Measurements from ENCODE around the gene RPS6KA1. TPM values are rescaled to one million over a fixed set of nuclear protein-coding genes. Genes with fewer than 3 reads are reported as not detected.

The RPS6KA1 gene
- total RNA-seq, 2 experiments from 2014 or later, result 131 to 133 TPM

DNA sequence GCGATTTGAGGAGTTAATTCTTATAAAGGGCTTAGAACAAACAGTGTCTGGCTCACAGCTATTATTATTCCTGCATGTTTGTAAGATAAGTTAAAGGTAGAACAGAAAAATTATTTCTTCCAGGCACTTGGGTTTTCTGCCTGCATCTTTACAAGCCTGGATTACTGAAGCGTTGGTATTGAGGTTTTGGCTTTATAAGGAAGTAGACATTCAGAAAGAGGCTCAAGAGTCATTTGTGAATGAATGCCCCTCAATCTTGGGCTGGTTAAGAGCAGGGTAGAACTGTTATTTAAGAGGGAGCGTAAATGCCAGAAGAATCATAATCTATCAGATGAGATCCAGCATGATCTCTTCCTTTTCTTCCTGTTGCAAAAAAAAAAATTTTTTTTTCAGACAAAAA is 89.0 kb downstream of the RPS6KA1 start:
- no peaks in the 10 kb centered on the region for H3K27me3 Mint-ChIP-seq
- H3K36me3 Mint-ChIP-seq, result no peaks in the 10 kb centered on the region
- peak overlapping the region; percentile 25 for H3K27ac Mint-ChIP-seq
- no peaks in the 10 kb centered on the region for H3K9me3 Mint-ChIP-seq
- no peak overlapping the region for H3K4me3 Mint-ChIP-seq
- peaks cover 31% of the 10 kb centered on the region for H3K4me1 Mint-ChIP-seq
- DNase-seq, result no peak

Other genes with a start within 250 kb of the RPS6KA1 start
- gene SH3BGRL3, start 249.7 kb upstream of the RPS6KA1 start, total RNA-seq, result 100 to 1,000 TPM; 292 to 295 TPM
- 10 to 100 TPM; 30.5 to 31.7 TPM for gene UBXN11, start 223.1 kb upstream of the RPS6KA1 start, total RNA-seq
- gene CD52, start 211.8 kb upstream of the RPS6KA1 start, total RNA-seq, result 100 to 1,000 TPM; 263 to 278 TPM
- gene CRYBG2, start 175.6 kb upstream of the RPS6KA1 start, total RNA-seq, result 1 to 10 TPM; 4.9 to 5.1 TPM
- under 1 TPM; 0.27 to 0.32 TPM for gene ZNF683, start 157.0 kb upstream of the RPS6KA1 start, total RNA-seq
- not detected for gene LIN28A, start 118.9 kb upstream of the RPS6KA1 start, total RNA-seq
- gene DHDDS, start 97.4 kb upstream of the RPS6KA1 start, total RNA-seq, result 10 to 100 TPM; 43.8 to 45.9 TPM
- 100 to 1,000 TPM; 948 to 957 TPM for gene HMGN2, start 57.3 kb upstream of the RPS6KA1 start, total RNA-seq
- gene ARID1A, start 166.3 kb downstream of the RPS6KA1 start, total RNA-seq, result 10 to 100 TPM; 75.6 to 78.4 TPM